GM21381 (cell line): Measurements from ENCODE around the gene ZBTB7B.

ENCODE experiments used
- ATAC-seq: cut with Tn5 transposase; IDR thresholded peaks from one replicate; pipeline ENCODE4 v1.9.1; 2021; ENCODE audit warnings: mild to moderate bottlenecking, moderate library complexity; ENCODE audit not compliant: unreplicated experiment

Gene ZBTB7B

DNA sequence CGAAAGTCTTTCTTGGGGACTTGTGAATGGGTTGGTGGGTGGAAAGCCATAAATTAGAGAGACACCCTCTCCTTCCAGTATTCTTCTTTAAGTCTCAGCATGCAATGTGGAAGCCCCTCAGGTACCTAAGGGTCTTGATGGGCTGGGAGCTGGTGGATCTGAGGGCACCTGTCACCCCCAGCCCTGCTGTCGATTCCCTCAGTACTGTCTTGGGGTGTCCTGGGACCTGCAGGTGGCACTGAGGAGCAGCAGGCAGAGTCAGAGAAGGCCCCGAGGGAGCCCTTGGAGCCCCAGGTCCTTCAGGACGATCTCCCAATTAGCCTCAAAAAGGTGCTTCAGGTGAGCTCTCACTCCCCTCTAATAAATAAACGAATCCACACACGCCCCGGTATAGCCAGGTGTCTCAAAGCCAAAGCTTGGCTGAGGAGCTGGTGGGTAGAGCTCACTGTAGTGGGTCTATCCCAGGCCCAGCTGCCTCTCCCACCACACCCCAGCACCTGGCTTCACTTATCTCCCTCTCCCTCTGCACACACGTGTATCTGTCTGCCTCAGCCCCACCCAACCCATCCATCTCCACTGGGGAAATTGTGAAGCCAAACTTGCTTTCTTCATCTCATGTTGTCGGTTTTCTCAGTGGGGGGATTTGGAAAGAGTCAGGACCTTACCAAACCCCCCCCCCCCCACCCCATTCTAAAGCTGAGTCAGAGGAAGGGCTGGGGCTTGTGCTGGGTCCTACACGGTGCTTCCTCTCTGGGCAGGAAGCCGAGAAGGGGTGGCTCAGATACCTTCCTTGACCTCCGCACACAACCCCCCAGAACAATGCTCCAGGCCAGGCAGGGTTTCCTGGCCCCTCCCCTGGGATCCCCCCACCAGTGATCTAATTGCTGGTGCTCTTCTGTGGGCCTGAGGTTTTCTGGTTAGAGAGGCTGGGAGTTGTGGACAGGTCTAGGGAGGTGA lies 50.1 kb downstream of the ZBTB7B start:
- no peak for ATAC-seq

DNA sequence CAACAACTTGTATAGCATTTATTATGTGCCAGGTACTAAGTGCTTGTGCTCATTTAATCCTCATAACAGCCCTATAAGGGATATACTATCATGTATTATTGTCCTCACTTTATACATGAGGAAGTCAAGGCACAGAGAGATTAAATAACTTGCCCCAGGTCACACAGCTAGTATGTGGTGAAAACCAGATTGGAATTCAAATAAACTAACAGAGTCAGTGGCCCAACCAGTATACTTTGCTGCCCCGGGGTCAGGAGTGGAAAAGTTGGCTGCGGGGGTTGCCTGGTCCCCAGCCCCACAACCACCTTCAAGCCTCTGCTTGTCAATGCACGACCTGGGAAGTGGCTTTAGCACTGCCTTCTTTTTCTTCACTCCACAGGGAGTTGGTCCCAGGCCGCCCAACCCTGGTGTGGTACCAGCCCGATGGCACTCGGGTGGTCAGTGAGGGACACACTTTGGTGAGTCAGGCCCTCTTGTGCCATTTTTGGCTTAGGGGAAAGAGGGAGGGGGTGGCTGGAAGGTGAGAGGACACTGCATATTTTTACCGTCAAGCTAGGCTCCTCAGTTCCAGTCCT lies 51.0 kb downstream of the ZBTB7B start:
- ATAC-seq: no peak

DNA sequence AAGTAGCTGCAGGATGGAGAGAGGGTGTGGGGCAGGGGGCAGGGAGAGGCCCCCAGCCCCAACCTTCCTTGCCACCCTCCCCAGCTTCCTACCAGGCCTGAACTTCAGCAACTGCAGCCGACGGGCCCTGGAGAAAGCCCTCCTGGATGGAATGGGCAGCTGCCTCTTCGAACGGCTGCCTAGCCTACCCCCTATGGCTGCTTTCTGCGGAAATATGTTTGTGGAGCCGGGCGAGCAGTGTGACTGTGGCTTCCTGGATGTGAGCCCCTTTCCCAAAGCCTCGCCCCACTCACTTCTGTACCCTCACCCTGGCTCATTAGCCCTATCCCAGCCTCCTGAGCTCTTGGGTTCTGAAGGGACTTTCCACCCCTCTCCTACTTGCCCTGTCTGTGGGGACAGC lies 54.5 kb downstream of the ZBTB7B start:
- ATAC-seq: no peak

DNA sequence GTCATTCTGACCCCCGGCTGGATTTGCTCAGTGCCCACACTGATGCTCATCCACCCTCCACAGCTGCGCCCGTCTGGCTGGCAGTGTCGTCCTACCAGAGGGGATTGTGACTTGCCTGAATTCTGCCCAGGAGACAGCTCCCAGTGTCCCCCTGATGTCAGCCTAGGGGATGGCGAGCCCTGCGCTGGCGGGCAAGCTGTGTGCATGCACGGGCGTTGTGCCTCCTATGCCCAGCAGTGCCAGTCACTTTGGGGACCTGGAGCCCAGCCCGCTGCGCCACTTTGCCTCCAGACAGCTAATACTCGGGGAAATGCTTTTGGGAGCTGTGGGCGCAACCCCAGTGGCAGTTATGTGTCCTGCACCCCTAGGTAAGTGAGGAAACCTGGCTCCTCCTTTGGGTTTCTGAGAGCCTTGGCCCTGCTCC lies 55.2 kb downstream of the ZBTB7B start:
- ATAC-seq: no peak

DNA sequence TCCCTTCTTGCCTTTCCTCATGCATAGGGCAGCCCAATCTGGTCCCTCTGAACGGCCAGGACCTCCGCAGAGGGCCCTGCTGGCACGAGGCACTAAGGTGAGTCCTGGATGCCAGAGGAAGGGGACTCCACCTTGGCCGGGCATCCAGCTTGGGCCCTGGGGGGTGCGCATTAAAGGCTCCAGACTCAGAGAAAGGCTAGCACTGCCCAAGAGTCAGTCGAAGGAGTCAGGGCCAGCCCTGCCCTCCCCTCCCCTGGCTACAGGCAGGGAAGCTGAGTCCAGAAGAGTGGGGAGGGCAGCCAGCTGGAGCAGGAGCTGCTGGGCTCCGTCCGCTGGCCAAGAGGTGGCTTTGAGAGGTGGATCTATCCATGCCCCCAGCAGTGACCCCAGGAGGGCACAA lies 58.1 kb downstream of the ZBTB7B start:
- no peak for ATAC-seq

DNA sequence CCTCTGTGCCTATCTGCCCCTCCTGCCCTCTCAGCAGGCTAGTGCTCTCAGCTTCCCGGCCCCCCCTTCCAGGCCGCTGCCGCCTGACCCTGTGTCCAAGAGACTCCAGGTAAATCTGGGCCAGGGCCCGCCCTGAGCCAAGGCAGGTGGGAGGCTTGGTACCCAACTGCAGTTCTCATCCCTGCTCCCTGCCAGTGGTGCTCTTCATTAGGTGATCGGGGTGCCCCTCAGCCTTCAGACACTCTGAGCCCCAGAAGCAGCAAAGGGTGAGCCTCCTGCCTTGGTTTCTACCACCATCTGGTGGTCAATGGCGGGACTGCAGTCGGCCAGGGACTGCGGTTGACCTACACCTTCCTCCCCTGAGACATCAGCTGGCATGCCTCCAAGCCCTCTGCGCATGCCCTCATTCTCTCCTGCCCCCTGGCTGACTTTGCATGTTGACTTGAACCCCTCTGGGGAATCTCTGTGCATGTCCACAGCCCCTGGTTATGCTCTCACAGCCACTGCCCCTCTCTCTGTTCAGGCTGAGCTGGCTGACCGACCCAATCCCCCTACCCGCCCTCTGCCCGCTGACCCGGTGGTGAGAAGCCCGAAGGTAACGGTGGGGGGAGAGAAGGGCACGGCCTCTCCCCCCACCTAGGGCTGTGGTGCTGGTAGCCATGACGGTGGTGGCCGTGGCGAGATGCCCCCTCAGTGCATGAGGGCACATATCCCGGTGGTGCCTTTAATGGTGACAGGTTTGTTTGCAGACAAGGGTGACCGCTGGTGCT lies 59.0 kb downstream of the ZBTB7B start:
- ATAC-seq: no peak

DNA sequence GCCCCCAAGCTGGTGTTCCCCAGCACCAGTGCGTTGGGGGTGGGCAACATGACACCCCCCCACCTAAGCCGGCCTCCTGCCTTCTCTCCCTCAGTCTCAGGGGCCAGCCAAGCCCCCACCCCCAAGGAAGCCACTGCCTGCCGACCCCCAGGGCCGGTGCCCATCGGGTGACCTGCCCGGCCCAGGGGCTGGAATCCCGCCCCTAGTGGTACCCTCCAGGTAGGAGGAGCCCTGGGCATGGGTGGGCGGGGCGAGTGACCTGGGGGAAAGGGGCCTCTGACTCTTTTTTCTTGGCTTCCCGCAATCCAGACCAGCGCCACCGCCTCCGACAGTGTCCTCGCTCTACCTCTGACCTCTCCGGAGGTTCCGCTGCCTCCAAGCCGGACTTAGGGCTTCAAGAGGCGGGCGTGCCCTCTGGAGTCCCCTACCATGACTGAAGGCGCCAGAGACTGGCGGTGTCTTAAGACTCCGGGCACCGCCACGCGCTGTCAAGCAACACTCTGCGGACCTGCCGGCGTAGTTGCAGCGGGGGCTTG lies 59.6 kb downstream of the ZBTB7B start:
- ATAC-seq: no peak

DNA sequence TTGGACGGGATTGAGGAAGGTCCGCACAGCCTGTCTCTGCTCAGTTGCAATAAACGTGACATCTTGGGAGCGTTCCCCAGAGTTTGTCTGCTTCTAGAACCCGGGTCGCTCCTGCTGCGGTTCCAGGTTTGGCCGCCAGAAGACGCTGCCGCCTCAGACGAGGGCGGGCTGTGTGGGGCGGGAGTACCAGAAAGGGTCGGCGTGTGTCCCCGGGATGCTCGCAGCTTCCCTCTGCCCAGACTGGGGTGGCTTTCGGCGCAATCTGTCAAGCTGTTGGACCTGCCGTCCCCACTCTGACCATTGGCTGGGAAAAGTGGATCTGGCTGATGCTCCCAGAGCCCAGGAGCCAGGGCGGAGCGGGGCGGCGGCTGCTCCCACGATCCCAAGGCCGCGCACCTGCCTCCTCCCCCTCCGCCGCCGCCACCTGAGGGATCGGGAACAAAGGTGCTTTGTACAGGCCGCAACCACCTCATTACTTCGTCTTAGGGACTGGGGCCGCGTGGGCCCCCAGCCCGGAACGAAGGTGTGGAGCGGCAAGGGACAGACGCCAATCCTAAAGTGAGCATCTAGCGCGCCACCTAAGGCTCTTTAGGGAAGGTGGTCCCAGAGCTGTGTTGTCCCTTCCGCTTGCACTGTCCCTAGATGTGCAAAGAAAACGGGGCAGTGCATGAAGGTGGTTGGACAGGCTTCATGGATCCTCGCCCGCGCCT lies 60.3 kb downstream of the ZBTB7B start:
- ATAC-seq: no peak

DNA sequence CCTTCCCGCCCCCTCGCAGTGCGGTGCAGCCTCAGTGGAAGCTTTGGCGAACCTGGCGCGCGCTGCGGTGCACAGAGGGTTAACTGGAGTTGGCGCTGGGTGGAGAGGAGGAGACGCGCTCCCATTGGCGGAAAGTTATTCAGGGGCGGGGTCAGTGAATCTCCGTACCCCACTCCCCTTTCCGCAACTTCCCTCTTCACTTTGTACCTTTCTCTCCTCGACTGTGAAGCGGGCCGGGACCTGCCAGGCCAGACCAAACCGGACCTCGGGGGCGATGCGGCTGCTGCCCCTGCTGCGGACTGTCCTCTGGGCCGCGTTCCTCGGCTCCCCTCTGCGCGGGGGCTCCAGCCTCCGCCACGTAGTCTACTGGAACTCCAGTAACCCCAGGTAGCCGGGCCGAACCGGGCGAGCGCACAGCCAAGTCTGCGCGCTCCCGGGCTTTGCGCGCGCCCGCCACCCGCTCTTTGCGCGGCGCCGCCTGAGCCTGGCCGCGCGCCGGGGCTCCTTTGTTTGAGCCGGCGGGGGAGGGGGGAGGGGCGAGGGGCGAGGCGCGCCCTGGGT lies 61.0 kb downstream of the ZBTB7B start, which contains the start of gene EFNA4:
TSS of gene EFNA4 (plus strand) at position 191 of the 561 bp plus-strand sequence. CDS start at position 275, 84 bp downstream.
- ATAC-seq: peak; percentile 63

DNA sequence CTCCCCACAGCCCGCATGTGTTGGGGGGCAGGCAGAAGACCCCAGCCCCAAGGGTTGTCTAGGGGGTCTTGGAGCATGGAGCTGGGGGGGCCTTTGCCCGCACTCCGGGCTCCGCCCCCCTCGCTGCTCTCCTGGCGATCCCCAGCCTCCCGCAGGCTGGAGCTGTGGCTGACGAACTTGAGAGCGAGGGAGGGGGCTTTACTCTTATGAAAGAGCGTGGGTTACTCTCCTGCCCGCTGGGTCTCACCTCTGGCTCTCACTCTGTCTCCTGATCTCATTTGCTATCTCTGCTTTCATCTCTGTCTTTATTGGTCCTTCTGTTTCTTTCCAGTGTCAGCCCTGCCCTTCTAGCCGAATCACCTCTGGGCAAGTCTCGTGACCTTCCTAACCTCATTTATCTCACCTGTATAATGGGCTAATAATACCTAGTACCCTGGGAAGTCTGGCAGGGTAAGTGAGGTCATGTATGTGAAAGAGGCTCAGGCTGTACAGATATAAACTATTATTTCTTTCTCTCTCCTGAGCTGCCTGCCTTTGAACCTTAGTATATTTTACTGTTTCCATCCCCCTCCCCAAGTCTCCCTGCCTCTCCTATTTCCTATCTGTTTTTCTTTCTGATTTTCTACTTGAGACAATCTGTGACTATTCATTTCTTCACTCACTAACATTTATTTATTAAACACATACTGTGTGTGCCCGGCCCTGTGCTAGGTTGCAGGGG lies 61.7 kb downstream of the ZBTB7B start:
- ATAC-seq: peak; percentile 14

DNA sequence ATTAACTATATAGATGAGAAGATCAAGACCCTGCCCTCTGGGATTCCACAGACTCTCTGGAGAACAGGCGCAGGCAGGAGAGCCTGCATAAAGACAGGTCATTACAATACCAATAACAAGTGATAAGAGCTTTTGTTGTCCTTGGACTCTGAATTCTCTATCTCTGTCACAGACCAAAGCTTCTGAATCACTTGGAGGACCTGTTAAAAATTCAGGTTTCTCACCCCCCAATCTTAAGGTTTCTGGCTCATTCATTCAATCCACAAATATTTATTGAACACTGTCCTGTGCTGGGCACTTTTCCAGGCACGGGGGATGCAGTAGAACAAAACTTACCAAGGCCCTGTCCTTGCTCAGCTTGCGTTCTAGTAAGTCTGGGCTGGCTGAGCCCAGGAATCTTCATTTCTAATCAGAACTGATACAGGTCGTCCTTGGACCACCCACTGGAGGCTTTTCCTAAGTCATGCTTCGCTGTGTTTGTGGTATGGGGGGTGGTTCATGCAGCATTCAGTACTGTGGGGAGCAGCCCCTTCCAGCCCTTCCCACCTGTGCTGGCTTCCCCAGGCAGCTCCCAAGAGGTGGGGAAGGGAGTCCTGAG lies 62.3 kb downstream of the ZBTB7B start:
- no peak for ATAC-seq

DNA sequence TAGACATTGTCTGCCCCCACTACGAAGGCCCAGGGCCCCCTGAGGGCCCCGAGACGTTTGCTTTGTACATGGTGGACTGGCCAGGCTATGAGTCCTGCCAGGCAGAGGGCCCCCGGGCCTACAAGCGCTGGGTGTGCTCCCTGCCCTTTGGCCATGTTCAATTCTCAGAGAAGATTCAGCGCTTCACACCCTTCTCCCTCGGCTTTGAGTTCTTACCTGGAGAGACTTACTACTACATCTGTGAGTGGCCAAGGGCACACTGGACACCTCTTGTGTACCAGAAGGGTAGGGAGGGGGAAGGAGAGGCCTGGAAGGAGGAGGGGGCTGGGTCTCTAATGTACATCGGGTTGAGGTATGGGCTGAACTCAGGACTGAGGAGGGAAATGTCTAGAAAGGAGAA lies 64.2 kb downstream of the ZBTB7B start:
- ATAC-seq: no peak
